CD1c-positive myeloid dendritic cell (primary cell): ENCODE measurements around the gene ITGB5.
"Not testable (repeated sequence)": the region's sequence is repeated elsewhere in the genome, so short reads cannot be mapped to it uniquely, and the experiment has no call there.

Source experiments
- DNase-seq: peaks from one replicate; pipeline ENCODE4 v3.0.0-alpha.2; 2016; ENCODE audit errors: extremely low spot score

ITGB5 gene

DNA sequence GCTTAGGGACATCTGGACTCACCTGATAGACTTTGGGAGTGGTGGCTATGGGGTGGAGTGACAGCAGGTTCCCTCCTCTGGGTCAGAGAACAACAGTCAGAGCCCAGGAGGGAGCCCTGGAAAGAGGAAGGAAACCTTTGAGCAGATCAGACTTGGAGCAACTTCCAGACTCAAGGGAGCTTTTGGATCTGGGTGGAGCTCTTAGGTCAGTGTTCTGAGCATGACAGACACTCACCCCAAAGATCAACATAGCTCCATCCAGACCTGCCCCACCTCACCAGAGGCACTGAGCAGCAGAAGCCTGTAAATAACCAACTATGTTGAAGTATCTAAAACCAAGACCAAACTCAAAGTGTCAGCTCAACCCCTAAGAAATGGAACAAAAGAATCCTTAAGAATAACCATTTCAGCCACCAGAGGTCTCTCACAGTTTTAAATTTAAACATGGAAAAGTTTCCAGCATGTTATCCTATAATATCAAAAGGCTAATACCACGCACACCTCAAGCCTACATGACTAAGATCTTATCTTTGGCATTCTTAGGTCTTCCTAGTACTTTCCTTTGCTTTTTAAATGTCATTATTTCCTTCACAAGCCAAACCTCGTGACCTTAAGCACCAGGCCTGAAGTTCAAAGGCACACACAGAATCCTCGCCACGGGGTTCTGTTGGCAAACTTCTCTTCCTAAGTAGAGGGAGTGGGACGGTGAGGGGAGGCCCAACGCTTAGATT, 100.5 kb downstream of the ITGB5 start:
- DNase-seq, result peak; percentile 6

DNA sequence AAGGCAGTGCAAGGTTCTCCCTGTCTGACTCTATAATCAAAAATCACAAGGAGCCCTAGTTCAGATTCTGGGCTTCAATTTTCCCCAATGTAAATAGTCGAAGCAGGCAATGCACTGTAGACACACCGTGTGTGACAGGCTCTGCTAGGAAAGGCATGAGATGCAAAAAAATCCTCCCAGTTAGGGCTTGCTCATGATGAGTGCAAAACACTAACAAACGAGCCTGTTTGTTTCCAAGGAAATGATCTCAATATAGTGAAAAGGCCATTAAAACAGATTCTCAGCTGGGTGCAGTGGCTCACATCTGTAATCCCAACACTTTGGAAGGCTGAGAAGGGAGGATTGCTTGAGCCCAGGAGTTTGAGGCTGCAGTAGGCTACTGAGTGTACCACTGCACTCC, 101.2 kb downstream of the ITGB5 start:
- DNase-seq, result no peak

DNA sequence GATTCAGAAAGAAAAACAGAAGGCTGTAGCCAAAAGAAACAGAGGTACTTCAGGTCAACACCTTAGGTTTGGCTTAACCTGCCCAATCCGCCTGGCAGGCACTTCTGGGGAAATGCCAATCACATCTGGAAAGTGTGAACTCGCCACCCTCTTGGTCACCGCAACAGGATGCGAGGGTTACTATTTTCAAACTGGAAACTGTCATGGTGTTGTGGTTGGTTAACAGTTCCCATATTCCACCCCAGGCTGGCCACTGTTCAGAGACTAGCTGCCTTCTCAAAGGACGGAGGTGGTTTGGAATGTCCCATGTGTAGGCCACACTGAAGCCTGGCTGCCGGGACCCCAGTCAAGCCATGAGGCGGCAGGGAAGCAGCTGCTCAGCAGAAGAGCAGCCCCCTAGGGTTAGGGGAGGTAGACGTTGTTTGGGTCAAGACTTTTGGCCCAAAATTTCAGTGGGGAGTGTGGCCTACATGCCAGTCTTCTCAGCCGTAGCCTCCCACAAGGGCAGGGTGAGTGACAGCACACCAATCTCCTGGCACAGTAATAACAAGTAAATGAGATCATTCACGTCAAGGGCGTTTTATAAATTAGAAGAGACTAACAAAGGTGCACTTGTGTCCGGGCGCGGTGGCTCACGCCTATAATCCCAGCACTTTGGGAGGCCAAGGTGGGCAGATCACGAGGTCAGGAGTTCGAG, 102.3 kb downstream of the ITGB5 start:
- DNase-seq, result no peak

DNA sequence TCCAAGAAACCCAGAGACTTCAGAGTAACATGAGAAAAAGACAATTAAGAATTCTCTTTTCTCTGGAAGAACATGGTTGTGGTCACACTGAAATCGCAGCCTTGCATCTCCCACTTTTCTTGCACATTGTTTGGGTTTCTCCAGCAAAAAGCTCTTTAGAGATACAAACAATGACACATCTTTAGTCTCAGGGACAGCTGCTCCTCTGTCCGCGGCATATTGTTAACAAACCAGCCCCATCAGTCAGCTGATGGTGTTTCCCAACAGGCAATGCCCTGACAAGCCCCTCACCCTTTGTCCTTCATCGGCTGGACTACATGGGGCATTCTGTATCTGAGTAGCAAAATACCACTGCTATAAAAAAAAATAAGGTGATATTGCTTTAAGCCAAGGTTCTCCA, 103.5 kb downstream of the ITGB5 start:
- DNase-seq, result no peak

DNA sequence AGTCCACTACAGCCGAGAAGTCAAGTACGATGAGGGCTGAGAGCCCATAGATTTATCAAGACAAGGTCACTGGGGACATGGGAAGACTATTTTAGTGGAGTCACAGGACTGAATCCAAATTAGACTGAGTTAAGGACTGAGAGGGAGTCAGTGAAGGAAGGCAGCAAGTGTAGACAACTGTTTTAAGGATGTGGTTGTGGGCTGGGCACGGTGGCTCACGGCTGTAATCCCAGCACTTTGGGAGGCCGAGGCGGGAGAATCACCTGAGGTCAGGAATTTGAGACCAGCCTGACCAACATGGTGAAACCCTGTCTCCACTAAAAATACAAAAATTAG, 104.8 kb downstream of the ITGB5 start:
- not testable (repeated sequence) for DNase-seq

DNA sequence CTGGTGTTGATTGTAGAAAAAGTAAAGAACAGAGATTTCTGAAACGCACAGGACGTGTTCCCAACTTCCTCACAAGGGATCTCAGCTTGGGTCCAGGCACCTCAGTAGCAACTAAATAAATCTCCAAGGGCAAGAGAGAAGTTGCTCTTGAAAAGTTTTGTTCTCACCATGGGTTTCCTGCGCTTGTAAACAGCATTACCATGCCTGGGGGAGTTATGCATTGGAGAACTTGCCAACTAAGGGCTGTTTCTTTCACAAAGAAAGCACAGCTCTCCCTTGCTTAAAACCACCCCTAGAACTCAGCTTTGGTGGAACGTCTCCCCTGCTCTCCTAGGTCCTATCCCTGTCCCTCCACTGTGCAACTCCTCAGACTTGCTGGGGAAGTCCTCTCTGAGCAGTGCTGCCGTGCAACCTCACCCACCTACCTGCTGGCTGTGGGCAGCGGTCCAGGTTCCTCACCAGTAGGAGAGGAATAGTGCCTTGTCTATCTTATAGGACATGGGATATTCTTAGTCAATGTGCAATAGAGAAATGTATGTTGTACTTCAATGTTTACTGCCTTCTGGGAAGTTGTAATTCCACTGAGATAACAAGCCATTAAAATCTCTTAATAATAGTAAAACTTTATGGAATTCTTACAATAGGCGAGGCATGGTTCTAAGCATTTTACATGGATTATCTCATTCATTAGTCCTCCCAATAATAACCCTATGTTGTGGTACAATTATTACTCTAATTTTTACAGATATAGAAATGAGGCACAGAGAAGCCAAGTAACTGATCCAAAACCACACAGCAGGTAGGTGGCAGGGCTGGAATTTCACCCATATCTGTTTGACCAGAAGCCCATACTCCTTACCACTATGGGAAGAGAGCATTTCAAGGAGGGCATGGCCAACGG, 105.4 kb downstream of the ITGB5 start:
- DNase-seq, result no peak

DNA sequence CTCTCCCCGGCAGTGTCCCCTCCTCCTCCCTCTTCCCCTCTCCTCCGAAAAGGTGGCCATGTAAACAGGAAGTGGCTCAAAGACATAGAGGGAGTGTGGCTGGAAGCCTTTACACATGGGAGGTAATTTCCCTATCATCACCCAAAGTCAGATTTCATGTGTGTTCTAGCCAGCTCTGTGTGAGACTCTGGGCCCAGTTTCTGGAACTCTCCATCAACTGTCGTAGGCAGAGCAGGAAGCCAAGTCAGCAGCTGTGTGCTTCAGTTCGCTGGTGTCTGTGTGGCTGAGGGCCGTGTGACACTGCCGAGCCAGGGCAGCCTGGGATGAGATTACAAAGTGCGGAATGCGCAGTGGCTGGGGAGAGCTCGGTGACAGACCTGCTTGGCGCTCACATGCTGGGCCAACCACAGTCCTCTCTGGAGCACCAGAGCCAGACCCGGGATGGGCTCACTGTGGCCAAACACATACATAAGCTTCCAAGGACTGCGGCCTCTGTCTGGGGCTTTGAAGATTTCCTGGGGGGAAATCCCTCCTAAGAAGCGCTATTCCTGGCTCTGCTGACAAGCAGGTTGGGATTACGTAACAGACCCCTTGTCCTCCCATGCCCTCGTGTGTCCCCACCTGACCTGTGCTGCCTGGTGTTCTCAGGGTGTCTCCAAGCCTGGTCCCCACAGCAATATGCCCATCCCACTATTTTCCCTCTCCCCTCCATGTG, 106.2 kb downstream of the ITGB5 start:
- DNase-seq, result no peak

DNA sequence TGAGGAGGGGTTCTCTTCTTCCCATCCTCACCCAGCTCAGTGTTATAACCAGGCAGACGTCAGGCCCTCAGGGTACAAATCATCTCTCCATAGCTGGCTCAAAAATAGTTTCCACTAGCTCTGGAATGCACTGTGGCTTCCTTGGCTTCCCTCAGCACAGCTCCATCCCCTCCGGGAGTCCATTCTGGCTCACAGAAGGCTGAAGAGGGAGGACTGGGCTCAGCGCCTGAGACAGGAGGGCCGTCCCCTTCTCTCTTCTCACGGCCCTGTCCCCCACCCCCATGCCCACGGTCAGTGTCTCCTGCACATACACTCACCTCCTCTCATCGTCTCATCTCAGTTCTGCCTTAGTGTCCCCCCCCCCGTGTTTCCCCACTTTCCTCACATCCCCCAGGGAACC, 106.8 kb downstream of the ITGB5 start:
- no peak for DNase-seq

DNA sequence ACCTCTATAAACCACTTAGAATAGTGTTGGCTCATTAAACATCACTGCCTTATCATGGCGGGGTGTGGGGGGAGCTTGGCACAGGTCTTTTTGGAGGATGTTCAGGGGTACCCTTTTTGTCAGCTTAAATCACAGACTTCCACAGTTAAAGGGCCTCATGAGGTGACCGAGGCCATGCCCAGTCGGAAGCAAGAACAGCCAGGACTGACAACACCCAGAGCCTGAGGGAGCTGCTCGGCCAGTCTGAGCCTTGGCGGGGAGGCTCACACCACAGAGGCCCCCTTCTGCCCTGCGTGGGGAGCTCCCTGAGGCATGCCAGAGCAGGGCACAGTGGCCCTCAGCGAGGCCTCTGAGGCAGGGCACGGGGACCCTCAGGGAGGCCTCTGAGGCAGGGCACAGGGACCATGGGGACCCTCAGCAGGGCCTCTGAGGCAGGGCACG, 107.4 kb downstream of the ITGB5 start:
- no peak for DNase-seq

DNA sequence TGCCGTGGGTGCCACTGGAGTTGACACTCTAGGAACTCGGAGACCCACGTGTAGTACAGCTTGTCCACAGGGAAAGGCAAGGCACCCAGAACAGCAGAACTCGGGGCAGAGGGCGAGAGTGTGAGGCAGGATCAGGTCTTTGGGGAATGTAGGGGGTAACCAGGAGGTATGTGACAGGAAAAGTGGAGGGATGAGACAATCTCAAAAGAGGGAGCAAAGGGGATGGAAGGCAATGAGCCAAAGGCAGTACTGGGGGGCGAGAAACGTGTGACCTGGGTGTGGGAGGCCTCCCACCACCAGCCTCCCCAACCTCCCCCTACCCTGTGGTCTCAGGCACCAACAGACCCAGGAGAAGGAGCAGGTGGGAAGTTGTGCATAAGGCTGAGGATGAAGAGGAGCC, 108.0 kb downstream of the ITGB5 start:
- DNase-seq, result no peak

DNA sequence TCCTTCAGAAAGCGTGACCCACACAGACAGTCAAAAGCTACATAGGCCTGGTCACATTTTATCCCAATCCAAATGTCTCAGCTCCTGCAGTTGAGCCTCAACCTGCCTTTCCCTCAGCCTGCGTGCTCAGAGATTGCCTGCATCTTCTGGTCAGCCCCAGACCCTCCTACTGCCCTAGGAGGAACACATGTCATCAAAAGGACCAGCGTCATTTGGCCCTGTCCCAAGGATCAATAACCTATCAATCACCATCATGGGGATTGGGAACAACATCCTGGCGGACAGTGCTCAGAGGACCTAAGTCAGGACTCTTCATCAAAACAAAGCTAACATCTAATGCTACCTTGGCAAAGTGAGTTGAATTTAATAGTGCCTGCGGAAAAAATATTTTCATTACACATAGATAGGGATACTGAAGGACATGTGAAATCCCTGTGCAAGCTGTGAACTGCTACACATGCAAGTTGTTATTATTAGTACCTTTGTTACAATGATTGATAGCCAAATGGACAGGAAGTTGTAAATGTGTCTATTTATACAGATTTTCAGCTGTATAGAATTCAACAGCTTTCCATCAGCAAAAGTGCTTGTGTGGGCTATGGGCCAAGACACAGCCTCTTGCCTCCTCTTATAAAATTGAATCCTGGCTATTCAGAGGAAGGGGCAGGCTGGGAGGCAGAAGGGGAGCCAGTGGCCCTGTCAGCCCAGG, 109.2 kb downstream of the ITGB5 start:
- no peak for DNase-seq

DNA sequence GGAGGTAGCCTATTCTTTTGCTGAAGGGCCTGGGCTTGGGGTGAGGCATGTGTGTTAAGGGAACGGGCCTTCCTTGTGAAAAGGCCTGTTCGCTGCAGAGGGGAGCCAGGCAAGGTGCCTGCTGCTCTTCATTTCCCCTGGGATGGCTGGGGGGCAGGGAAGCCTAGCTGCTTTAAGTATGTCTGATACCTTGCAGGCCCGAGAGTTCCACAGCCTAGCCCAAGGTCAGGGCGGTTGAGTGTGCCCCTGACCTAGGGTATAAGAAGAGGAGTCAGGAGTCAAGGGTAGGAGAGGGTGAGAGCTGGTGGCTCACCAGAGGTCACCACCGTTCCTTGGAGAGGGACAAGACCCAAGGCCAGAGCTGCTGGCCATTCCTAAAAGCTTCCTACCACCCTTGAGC, 110.3 kb downstream of the ITGB5 start:
- DNase-seq, result no peak

DNA sequence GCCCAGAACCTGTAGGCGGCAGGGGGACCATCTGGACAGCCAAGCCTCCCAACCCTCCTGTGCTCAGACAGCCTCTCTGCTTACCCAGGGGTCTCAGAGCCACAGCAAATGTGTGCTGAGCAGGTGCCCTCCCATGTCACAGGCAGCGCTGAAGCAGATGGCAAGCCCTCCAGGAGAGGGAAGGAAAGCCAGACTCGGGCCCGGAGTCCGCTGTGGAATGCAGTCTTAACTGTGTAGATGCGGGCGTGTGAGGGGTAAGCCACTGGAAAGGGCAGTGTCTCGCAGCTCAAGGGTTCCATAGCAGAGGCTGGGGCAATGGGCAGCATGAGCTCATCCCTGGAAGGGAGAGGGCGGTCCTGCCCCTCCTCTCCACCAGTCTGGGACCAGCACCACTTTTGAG, 111.3 kb downstream of the ITGB5 start:
- DNase-seq, result no peak

DNA sequence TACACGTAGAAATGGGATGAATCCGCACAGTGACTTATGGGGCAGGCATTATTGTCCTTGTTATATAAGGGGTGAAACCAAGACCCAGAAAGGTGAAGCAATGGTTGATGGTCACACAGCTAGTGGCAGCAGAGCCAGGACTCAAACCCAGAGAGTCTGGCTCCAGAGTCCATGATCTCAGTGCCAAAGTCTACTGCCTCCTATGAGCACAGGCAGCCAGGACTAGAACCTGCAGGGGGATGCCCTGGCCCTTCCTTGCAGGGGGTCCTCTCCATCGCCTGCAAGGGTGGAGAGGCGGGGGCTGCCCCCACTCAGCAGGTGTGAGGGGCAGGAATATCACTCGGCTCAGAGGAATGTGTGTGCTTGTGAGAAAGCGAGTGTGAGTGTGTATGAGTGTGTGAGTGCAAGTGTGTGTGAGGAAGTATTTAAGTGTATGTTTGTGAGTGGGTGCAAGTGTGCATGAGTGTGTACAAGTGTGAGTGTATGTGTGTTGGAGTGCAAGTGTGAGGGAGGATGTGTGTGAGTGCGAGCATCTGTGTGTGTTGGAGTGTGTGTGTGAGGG, 112.2 kb downstream of the ITGB5 start:
- DNase-seq, result no peak

DNA sequence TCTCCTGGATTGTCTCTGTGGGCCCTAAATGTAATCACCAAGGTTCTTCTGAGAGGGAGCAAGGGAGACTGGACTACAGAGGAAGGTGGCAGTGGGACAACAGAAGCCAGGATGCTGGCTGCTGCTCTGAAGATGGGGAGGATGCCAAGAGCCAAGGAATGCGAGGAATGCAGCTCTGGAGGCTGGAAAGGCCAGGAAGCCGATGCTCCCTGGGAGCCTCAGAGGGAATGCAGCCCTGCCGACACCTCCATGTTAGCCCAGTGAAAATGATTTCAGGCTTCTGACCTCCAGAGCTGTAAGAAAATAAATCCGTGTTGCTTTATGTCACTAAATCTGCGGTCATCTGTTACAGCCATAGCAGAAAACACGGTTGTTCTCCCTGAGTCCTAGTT, 112.8 kb downstream of the ITGB5 start:
- no peak for DNase-seq

DNA sequence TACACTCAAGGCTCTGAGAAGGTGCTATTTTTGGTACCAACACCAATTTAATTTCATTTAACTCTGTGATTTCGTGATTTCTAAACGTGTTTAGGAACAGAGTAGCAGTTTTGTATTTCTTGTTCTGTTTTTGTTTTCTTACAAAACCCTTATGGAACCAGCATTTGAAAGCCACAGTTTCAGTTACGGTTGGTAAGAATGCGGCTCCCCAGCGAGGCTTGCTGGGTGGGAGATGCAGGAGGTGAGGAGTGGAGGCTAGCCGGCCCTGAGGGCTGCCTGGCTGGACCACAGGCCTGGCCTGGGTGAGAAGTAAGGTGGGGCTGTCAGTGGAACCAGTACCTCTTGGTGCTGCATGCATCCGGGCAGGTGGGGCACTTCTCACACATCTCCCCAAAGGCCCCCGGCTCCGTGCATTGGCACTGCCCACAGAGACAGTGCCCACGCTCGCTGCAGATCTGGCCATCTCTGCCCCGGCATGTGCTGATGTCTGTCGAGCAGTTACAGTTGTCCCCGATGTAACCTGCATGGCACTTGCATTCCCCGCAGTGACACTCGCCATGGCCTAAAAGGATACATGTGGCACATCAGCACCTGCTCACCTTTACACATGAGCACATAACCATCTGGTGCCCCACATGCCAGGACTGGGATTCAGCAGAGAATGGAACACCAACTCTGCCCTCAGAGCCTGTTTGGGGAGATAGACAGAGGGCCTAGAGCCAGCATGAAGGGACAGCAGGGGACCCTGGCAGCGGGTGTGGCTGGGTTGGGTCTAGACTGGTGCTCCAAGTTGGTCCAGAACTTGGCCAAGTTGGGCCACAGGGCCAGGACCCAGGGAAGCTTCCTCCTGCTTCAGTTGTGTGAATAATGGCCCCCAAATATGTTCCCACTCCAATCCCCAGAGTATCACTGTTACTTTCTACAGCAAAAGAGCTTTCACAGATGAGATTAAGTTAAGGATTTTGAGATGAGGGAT, 113.5 kb downstream of the ITGB5 start:
- no peak for DNase-seq

DNA sequence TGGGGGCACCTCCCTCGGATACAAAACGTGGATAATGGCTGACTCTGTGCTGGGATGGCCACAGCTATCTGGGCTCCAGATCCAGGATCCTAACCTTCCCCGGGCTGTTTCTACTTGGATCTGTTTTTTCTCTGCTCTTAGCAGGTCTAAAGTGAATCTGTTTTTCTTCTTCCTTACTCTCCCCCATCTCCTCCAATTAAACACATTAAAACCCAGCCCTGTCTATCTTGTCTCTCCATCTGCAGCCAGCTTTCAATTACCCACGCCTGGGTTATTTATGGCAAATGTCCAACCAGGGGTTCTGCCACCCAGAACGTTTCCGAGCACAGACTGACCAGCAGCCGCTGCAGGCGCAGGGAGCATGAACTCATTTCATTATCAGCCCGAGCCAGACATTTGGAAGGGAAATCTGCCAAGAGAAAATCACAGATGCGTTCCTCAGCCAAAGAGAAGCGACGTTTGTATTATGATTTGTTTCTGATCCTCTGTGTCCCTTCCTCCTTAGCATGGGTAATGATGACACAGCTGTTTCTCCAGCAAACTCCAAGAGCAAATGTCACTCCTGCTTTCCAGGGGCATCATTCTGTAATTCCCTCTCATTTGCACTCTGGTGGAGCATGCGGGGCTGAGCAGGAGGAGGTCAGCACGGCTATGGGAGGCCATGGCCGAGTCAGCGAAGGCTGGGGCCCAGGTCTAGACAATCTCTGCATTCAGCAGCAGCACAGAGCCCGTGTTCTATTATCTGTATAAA, 114.9 kb downstream of the ITGB5 start:
- no peak for DNase-seq

DNA sequence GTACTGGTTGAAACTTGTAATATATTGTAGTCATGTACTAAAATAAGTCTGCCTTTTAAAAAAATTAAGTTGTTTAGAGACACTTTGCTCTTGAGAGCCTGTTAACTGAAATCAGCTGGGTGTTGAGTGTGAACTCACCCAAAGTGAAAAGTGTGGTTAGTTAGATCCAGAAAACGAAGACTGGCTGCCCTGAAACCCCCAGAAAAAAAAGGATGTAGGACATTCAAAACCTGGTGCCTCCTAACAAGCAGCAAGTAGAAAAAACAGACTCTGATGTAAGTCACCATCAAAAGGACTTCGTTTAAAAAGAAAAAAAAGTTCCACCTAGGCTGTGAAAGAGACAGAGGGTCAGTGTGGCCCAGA, 116.1 kb downstream of the ITGB5 start:
- no peak for DNase-seq
